Glomerular endothelial cell (primary cell): ENCODE data around the gene CMKLR1. TPM values are rescaled to one million over a fixed set of nuclear protein-coding genes. Genes with fewer than 3 reads are reported as not detected.

Source experiments
- DNase-seq: peaks from one replicate; pipeline ENCODE4 v3.0.0-alpha.2; 2011; ENCODE audit warnings: low read depth, low spot score; ENCODE audit errors: extremely low read depth
- total RNA-seq: library from RNA; depleted of rRNA; stranded (reverse); fragments of >200 nt; gene quantifications from 2 replicates; pipeline ENCODE4 v1.2.3, GENCODE V29; 2015

Gene CMKLR1
- total RNA-seq, 1 donor from 2014 or later = 0.06 TPM

GRCh38 chr12:108269224-108269623, 69.9 kb downstream of the CMKLR1 start:
- DNase-seq = no peak

- no peak for DNase-seq
These were observed 70.7 kb downstream of the CMKLR1 start for GRCh38 chr12:108268397-108268796.

GRCh38 chr12:108267450-108267849, 71.7 kb downstream of the CMKLR1 start:
- DNase-seq = no peak

- no peak for DNase-seq
These were observed 73.0 kb downstream of the CMKLR1 start for GRCh38 chr12:108266131-108266530.

DNA sequence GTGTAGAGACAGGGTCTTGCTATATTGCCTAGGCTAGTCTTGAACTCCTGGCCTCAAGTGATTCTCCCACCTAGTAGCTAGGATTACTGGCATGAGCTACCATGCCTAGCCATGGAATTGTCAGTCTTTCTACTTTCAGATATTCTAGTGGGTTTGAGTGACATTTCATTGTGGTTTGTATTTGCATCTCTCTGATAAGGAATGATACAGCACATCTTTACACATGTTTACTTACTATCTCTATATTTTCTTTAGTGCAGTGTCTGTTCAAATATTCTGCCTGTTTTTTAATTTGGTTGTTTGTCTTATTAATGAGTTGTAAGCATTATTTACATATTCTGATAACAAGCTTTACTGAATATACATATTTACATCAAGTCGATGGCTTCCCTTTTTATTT, 73.6 kb downstream of the CMKLR1 start:
- no peak for DNase-seq

GRCh38 chr12:108260969-108261368, 78.1 kb downstream of the CMKLR1 start:
- no peak for DNase-seq

- no peak for DNase-seq
These were observed 79.1 kb downstream of the CMKLR1 start for GRCh38 chr12:108260039-108260438.

GRCh38 chr12:108257610-108258106, 81.5 kb downstream of the CMKLR1 start:
- no peak for DNase-seq

GRCh38 chr12:108257004-108257403, 82.1 kb downstream of the CMKLR1 start:
- DNase-seq = no peak

GRCh38 chr12:108255252-108255602, 83.9 kb downstream of the CMKLR1 start:
- DNase-seq = no peak

GRCh38 chr12:108254517-108255251, 84.4 kb downstream of the CMKLR1 start:
- DNase-seq = no peak

- no peak for DNase-seq
These were observed 85.1 kb downstream of the CMKLR1 start for GRCh38 chr12:108254030-108254429.

DNA sequence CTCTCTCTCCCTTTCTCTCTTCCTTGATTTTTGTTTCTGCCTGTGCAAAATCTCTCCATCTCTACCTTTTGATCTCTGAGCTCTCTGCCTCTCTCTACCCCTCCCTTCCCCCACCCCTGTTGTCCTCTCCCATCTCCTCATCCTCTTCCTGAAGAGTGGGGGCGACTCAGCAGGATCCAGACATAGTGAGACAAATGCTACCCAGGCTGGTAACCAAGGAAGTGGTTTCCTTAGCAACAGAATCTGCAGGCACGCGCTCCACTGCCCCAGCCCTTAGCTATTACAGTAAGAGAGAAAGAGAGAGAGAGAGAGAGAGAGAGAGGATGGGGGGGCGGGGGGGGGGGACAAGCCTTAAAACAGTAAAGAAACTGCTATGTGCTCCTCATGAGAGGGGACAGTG, 85.6 kb downstream of the CMKLR1 start:
- DNase-seq = no peak

- no peak for DNase-seq
These were observed 86.6 kb downstream of the CMKLR1 start for GRCh38 chr12:108252523-108252922.

- DNase-seq = no peak
These were observed 91.1 kb downstream of the CMKLR1 start for GRCh38 chr12:108248011-108248410.

DNA sequence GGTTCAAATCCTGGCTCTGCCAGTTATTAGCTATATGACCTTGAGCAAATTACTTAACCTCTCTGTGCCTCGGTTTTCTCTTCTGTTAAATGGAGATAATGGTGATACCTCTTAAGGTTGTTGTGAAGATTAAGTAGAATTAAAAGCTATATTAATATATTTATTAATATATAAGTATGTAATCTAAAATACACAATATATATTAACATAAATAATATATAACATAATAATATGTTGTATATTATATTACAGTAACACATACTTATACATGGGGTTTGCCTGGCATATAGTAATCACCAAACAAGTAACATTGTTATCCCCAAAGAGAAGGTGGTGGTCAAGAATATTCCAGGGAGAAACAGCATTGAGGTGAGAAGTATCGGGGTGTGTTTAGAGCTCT, 92.0 kb downstream of the CMKLR1 start:
- DNase-seq = no peak

GRCh38 chr12:108241986-108242703, 97.0 kb downstream of the CMKLR1 start:
- no peak for DNase-seq

DNA sequence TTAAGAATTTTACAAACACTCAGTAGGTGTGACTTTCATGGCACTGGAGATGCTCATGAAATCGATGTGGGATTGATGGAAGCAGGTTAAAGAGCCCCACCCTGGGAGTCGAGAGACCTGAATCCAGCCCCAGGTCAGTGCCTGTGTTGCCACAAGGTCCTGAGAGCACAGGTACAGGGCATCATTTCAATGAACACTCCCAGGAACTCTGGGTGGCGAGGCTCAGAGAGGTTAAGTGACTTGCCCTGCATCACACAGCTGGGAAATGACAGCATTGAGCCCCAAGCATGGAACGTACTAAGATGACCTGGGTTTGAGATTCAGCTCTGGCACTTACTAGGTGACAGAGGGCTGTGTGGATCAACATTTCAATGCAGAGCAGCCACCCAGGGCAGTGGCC, 98.2 kb downstream of the CMKLR1 start:
- DNase-seq = no peak

GRCh38 chr12:108240027-108240785, 98.9 kb downstream of the CMKLR1 start:
- DNase-seq = no peak

DNA sequence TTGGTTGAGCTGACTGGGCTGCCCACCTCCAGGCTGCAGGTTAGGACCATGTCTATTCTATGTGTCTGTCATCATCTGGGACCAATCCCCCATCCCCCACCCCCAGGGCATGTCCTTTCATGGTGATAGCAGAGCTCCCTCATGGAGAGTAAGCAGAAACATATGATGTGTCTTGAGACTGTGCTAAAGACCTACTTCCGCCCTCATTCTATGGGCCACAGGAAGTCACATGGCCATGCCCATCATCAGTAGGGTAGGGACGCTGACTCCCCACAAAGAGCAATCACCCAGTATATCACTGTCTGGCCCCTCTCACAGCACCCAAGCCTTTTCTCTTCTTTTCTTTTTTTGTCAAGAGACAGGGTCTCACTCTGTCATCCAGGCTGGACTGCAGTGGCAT, 99.7 kb downstream of the CMKLR1 start:
- no peak for DNase-seq

- DNase-seq = no peak
These were observed 100.6 kb downstream of the CMKLR1 start for GRCh38 chr12:108238474-108238873.
